OCI-LY3 (cell line): ENCODE measurements around the gene F13A1.

Source experiments
- H2AFZ ChIP-seq: fragments of 200-600, 300-600 bp; shearing (Covaris generic); 2 replicates; pipeline ENCODE4 v1.6.0; 2014; ENCODE audit warnings: antibody characterized with exemption, low read depth, low read length
- H3K27ac ChIP-seq: fragments of 200-600, 300-600 bp; sonication (generic); 2 replicates; pipeline ENCODE4 v1.5.1; 2014; ENCODE audit warnings: mild to moderate bottlenecking, low read length, moderate library complexity, mixed read lengths
- H3K27me3 ChIP-seq: fragments of 200-600, 300-600 bp; sonication (generic); 2 replicates; pipeline ENCODE4 v1.6.1; 2014; ENCODE audit warnings: low read depth, low read length, mixed read lengths
- H3K36me3 ChIP-seq: fragments of 200-600, 300-600 bp; sonication (generic); replicated peaks from 2 replicates; pipeline ENCODE3; 2014; ENCODE audit warnings: low read depth, low read length, mixed read lengths
- H3K4me1 ChIP-seq: fragments of 300-600, 200-600 bp; sonication (generic); 2 replicates; pipeline ENCODE4 v1.6.1; 2014; ENCODE audit warnings: low read length, mixed read lengths
- H3K4me2 ChIP-seq: fragments of 200-600, 300-600 bp; sonication (generic); 2 replicates; pipeline ENCODE4 v1.6.1; 2014; ENCODE audit warnings: low read length, mixed read lengths
- H3K4me3 ChIP-seq: fragments of 300-600, 200-600 bp; sonication (generic); 2 replicates; pipeline ENCODE4 v1.5.1; 2014; ENCODE audit warnings: antibody characterized with exemption, mild to moderate bottlenecking, low read length, moderate library complexity
- H3K79me2 ChIP-seq: fragments of 300-600, 200-600 bp; shearing (Covaris generic); 2 replicates; pipeline ENCODE4 v1.6.1; 2014; ENCODE audit warnings: mild to moderate bottlenecking, low read length, mixed read lengths
- H3K9ac ChIP-seq: fragments of 300-600, 200-600 bp; shearing (Covaris generic); 2 replicates; pipeline ENCODE4 v1.6.0; 2014; ENCODE audit warnings: mild to moderate bottlenecking, low read length, moderate library complexity
- H3K9me3 ChIP-seq: fragments of 200-600, 300-600 bp; shearing (Covaris generic); 2 replicates; pipeline ENCODE4 v1.6.1; 2014; ENCODE audit warnings: low read length, mixed read lengths; ENCODE audit not compliant: insufficient read depth
- H4K20me1 ChIP-seq: fragments of 200-600, 300-600 bp; sonication (generic); 2 replicates; pipeline ENCODE4 v1.6.1; 2016; ENCODE audit warnings: low read length, mixed read lengths; ENCODE audit not compliant: insufficient read depth
- EZH2phosphoT487 ChIP-seq: fragments of 200-600 bp; shearing (Covaris generic); IDR thresholded peaks from 2 replicates; pipeline ENCODE4 v1.6.1; 2018; ENCODE audit warnings: antibody characterized with exemption, mixed run types, low read depth
- TF ChIP-seq, protein P1 (sequence below): fragments of 200-600, 300-600 bp; sonication (generic); IDR thresholded peaks from 2 replicates; pipeline ENCODE4 v1.5.1; 2014; ENCODE audit warnings: antibody characterized with exemption, low read length, low read depth

Gene F13A1

DNA sequence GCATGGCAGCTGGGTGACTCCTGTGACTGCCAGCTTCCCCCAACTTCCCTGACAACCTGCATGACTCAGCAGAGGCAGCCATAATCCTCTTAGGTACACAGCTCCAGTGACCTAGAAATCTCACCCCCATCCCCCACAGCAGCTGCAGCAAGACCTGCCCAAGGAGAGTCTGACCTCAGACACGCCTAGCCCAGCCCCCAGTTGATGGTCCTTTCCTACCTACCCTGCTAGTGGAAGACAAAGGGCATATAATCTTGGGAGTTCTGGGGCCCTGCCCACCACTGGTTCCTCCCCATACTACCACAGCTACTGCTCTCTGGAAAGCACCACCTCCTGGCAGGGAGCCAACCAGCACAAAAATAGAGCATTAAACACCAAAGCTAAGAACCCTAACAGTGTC, 90.2 kb downstream of the F13A1 start:
- Histone ChIP-seq H3K27me3 (peaks cover 12% of the 10 kb centered on the region), H3K9ac (no peak overlapping the region), H2AFZ (no peak overlapping the region), H4K20me1 (no peaks in the 10 kb centered on the region), H3K36me3 (no peaks in the 10 kb centered on the region), H3K79me2 (no peaks in the 10 kb centered on the region), H3K27ac (no peak overlapping the region), H3K4me3 (no peak overlapping the region), H3K9me3 (no peaks in the 10 kb centered on the region), H3K4me1 (no peaks in the 10 kb centered on the region), H3K4me2 (no peak overlapping the region)
- TF ChIP-seq, protein P1, sequence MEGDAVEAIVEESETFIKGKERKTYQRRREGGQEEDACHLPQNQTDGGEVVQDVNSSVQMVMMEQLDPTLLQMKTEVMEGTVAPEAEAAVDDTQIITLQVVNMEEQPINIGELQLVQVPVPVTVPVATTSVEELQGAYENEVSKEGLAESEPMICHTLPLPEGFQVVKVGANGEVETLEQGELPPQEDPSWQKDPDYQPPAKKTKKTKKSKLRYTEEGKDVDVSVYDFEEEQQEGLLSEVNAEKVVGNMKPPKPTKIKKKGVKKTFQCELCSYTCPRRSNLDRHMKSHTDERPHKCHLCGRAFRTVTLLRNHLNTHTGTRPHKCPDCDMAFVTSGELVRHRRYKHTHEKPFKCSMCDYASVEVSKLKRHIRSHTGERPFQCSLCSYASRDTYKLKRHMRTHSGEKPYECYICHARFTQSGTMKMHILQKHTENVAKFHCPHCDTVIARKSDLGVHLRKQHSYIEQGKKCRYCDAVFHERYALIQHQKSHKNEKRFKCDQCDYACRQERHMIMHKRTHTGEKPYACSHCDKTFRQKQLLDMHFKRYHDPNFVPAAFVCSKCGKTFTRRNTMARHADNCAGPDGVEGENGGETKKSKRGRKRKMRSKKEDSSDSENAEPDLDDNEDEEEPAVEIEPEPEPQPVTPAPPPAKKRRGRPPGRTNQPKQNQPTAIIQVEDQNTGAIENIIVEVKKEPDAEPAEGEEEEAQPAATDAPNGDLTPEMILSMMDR = no peak
- TF ChIP-seq EZH2phosphoT487 = no peak

DNA sequence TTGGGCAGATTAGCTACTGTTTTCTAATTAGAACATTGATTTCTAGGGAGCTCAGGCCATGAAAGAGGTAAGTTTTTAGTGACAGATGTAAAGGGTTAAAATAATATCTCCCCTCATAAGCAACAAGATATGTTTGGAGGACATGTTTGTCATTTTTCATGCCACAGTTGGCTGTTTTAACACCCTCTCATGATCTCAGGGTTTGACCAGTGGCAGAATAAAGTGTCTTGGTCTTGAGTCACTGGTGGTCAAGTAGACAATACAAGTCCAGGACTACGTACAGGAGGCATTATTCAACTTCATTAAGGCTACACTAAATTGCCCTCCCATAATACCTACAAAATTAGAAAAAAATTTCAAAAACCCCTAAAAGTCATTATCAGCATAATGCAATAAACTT, 92.6 kb downstream of the F13A1 start:
- no peak overlapping the region for H3K9ac ChIP-seq
- no peaks in the 10 kb centered on the region for H3K79me2 ChIP-seq
- no peak overlapping the region for H3K27ac ChIP-seq
- no peak overlapping the region for H3K4me2 ChIP-seq
- no peaks in the 10 kb centered on the region for H3K36me3 ChIP-seq
- TF ChIP-seq, protein P1 = no peak
- TF ChIP-seq EZH2phosphoT487 = no peak
- peaks cover 7% of the 10 kb centered on the region for H3K27me3 ChIP-seq
- H3K4me3 ChIP-seq = no peak overlapping the region
- no peaks in the 10 kb centered on the region for H3K4me1 ChIP-seq
- H3K9me3 ChIP-seq = no peaks in the 10 kb centered on the region
- H4K20me1 ChIP-seq = no peaks in the 10 kb centered on the region
- H2AFZ ChIP-seq = no peak overlapping the region

DNA sequence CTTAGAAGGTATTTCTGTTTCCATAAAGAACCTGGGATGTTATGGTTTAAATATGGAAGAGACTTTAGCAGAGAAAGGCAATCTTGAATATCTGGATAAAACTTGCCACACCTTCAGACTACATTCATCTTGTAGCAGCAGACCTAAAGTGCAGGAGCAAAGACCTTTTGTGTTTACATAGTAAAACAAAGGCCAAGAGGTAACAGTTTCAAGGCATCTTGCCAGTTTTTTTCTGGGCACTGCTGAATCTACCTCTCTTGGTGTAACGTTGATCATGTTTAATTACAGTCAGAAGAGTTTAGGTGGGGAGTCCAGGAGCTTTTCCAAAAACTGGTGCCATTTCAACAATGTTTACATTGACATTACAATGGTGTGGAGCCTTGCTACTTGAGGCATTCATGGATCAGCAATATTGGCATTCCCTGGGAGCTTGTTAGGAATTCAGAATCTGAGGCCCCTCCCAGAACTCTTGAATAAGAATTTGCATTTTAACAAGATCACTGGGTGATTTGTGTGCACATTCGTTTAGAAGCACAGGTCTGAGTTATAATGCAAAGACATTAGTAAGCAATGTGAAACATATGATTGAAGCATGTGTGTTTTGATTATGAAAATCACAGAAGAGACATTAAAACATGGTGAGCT, 94.5 kb downstream of the F13A1 start:
- TF ChIP-seq EZH2phosphoT487 = no peak
- TF ChIP-seq, protein P1 = no peak
- H4K20me1 ChIP-seq = no peaks in the 10 kb centered on the region

DNA sequence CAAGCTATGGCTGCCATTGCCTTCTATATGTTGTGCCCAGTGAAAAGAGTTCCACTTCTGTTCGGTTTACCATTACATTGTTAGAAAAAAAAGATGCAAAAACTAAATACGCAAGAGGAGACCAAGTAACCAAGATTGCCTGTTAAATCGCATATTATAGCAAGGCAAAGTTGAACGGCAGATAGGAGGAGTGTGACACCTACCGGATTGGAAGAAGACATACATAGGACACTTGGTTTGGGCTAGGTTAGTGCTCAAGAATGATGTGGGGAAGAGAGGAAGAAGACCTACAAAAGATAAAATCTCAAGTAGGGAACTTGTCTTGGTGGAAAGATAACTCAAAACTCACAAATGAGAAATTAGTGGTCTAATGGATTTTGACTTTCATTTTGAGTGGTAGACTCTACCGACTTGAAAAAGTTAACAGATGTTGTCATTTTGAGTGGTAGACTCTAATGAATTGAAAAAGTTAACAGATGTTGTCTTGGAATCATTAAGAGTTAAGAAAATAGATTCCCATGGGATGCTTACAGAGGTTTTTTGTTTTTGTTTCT, 95.5 kb downstream of the F13A1 start:
- Histone ChIP-seq H3K4me1 (no peaks in the 10 kb centered on the region), H3K9me3 (no peaks in the 10 kb centered on the region), H3K27ac (no peak overlapping the region), H3K36me3 (no peaks in the 10 kb centered on the region), H2AFZ (no peak overlapping the region), H3K4me3 (no peak overlapping the region), H4K20me1 (no peaks in the 10 kb centered on the region), H3K9ac (no peak overlapping the region), H3K27me3 (peaks cover 7% of the 10 kb centered on the region), H3K79me2 (no peaks in the 10 kb centered on the region), H3K4me2 (no peak overlapping the region)
- no peak for TF ChIP-seq EZH2phosphoT487
- TF ChIP-seq, protein P1 = no peak

More for the DNA sequence above, 94.5 kb downstream of the F13A1 start:
- H3K4me3 ChIP-seq = no peak overlapping the region
- H3K4me1 ChIP-seq = no peaks in the 10 kb centered on the region
- H3K9me3 ChIP-seq = no peaks in the 10 kb centered on the region
- H3K27me3 ChIP-seq = peaks cover 7% of the 10 kb centered on the region
- H3K36me3 ChIP-seq = no peaks in the 10 kb centered on the region
- no peaks in the 10 kb centered on the region for H3K79me2 ChIP-seq
- no peak overlapping the region for H3K9ac ChIP-seq
- H3K4me2 ChIP-seq = no peak overlapping the region
- no peak overlapping the region for H2AFZ ChIP-seq
- no peak overlapping the region for H3K27ac ChIP-seq
